D341Med (cell line): Measurements from ENCODE around the gene RASL11A.
A peak's percentile ranks its signal among the peaks of the same experiment; 100 is the strongest.
"Not testable (repeated sequence)": the region's sequence is repeated elsewhere in the genome, so short reads cannot be mapped to it uniquely, and the experiment has no call there.

ENCODE experiments used
- DNase-seq: peaks from one replicate; pipeline ENCODE4 v3.0.0; 2012; ENCODE audit warnings: low spot score

RASL11A gene, protein sequence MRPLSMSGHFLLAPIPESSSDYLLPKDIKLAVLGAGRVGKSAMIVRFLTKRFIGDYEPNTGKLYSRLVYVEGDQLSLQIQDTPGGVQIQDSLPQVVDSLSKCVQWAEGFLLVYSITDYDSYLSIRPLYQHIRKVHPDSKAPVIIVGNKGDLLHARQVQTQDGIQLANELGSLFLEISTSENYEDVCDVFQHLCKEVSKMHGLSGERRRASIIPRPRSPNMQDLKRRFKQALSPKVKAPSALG

DNA sequence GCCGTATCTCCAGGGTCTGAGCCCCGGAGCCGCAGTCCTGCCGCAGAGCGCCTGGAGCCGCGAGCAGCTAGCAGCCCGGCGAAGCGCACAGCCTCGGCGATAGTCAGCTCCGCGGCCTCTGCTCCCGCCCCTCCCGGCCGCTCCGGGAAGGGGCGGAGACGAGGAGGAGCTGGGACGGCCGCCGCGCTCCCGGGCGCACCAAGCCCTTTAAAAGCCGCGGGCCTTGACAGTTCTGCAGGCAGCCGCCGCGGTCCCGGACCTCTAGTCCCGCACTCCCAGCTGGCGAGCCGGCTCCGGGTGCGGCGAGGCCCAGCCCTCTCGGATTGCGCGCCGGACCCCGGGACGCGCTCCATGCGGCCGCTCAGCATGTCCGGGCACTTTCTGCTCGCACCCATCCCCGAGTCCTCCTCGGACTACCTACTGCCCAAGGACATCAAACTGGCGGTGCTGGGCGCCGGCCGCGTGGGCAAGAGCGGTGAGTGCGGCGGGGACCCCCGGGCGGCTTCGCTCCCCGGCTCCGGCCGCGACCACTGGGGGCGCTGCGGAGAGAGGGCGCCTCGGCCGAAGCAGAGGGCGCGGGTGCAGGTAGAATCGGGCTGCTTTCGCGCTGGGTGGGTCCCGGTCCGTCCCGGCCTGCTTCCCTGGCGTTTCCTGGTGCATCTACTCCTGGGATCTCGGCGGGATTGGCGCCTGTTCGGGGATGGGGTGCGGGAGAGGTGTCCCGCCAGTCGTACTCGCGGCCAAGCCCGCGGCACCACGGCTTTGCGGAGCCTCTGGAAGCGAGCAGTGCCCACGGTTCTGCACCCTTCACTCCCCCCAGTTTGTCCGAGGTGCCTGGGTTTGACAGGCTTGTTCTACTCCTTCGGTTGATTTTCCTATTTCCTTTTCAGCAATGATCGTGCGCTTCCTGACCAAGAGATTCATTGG, at the start of gene RASL11A:
Gene RASL11A, plus strand, starts transcription at position 237 of the 927 bp plus-strand sequence. Its CDS starts 115 bp downstream, at position 352.
- DNase-seq = peak; percentile 91

DNA sequence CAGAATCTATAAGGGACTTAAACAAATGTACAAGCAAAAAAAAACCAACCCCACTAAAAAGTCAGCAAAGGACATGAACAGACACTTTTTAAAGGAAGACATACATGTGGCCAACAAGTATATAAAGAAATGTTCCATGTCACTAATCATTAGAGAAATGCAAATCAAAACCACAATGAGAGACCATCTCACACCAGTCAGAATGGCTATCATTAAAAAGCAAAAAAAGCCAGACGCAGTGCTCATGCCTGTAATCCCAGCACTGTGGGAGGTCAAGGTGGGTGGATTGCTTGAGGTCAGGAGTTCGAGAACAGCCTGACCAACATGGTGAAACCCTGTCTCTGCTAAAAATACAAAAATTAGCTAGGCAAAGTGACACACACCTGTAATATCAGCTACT, 48.5 kb upstream of the RASL11A start:
- DNase-seq = not testable (repeated sequence)

DNA sequence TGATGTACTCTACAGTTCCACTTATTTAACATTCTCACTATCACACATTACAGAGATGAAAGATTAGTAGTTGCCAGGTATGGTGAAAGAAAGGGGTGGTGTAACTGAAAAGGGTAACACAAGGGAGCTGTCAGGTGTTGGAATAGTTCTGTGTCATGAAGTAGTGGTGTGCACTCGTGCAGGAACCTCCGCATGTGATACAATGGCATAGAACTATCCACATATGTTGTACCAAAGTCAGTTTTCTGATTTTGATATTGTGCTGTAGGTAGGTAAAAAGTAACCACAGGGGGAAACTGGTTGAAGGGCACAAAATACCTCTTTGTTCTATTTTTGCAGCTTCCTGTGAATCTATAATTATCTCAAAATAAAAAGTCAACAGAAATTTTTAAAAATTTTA, 43.6 kb upstream of the RASL11A start:
- DNase-seq = no peak

DNA sequence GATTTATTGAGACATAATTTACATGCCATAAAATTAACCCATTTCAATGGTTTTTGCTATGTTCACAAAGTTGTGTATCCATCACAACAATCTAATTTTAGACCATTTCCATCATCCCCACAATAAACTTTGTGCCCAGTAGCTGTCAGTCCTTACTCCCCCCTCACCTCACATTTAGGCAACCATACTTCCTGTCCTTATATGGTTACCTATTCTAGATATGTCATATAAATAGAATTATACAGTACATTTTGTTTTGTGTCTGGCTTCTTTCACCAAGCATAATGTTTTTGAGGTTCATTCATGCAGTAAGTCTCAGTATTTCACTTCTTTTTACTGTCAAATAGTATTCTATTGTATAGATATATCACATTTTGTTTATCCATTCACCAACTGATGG, 42.5 kb upstream of the RASL11A start:
- DNase-seq = no peak

DNA sequence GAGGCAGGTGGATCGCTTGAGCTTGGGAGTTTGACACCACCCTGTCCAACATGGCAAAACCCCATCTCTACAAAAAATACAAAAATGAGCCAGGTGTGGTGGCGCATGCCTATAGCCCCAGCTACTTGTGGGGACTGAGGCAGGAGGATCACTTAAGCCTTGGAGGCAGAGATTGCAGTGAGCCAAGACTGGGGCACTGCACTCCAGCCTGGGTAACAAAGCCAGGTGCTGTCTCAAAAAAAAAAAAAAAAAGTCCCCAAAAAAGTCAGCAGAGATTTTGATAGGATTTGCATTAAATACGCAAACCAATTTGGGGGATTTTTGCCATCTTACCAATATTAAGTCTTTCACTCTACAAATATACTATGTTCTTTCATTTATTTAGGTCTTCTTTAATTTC, 41.0 kb upstream of the RASL11A start:
- no peak for DNase-seq

DNA sequence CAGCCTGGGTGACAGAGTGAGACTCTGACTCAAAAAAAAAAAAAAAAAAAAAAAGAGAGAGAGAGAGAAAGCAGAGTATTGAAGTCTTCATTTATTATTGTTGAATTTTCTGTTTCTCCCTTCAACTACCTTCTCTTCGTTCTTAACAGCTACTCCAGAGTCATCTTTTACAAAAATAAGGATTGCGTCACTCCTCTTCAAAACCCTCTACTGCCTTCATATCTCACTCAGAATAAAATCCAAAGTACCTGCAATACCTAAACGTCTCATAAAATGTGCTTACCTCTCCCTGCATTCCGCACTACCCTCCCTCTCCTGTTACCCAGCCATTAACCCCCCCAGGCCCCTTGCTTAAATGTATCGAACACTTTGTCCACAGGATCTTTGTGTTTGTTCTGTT, 36.7 kb upstream of the RASL11A start:
- no peak for DNase-seq

DNA sequence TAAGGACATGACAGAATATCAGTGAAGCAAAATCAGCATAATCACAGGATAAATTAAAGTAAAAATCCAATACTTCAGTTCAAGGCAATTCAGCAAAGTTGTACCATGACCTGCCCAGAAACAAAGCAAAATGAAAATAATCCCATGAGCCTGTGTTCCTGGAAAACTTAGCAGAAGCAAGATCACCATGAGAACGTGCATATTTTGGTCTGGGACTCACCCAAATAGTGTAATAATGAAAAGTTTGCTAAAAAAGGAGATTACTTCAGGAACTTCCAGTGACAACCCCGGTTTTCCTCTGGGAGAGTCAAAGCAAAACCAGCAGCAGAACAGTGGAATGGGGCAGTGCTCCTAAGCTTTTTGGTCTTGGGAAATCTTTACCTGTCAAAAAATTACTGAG, 34.2 kb upstream of the RASL11A start:
- DNase-seq = no peak

DNA sequence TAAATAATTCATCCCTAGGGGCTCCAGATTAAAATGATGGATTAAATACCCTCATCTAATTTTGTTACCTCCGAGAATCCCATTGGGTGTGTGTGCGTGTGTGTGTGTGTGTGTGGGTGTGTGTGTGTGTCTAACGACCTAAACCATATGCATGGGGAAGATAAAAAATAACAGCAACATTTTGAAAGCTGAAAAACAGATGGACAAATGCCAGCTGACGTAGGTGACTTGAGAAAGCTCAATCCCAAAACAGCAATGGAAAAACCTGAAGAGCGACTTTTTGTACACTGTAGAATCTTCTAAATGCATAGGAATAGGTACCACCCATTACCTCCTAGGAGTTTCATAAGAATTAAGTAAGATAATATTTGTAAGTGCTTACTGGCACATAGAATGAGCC, 27.9 kb upstream of the RASL11A start:
- no peak for DNase-seq

DNA sequence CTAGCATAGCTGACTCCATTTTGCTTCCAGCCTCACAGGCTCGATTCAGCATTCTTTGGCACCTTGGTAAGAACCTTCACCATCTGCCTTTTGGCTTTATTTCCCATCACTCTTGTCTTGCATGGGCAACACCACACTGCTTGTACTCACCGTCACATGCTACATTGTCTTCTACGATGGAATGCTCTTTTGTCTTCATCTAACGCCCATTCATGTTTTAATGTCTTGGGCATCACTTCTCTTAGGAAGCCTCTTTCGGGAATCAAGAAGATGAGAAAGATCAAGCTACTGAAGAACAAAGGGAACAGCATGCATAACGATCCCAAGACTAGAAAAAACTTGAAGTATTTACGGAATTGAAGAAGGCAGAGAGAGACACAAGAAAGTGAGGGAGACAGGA, 25.0 kb upstream of the RASL11A start:
- no peak for DNase-seq

DNA sequence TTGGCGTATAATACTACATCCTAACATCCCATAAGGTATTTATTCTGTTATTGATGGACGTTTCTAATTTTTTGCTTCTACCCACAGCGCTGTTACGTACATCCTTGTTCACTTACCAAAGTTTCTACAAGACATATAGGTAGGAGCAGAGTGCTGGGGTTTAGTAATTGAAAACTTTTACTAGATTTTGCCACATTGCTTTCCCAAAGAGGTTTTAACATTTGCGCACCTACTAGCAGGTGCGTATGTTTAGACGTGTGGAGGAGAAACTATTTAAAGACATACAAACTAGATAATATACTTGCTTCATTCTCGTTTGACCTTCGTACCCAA, 19.8 kb upstream of the RASL11A start:
- DNase-seq = no peak

DNA sequence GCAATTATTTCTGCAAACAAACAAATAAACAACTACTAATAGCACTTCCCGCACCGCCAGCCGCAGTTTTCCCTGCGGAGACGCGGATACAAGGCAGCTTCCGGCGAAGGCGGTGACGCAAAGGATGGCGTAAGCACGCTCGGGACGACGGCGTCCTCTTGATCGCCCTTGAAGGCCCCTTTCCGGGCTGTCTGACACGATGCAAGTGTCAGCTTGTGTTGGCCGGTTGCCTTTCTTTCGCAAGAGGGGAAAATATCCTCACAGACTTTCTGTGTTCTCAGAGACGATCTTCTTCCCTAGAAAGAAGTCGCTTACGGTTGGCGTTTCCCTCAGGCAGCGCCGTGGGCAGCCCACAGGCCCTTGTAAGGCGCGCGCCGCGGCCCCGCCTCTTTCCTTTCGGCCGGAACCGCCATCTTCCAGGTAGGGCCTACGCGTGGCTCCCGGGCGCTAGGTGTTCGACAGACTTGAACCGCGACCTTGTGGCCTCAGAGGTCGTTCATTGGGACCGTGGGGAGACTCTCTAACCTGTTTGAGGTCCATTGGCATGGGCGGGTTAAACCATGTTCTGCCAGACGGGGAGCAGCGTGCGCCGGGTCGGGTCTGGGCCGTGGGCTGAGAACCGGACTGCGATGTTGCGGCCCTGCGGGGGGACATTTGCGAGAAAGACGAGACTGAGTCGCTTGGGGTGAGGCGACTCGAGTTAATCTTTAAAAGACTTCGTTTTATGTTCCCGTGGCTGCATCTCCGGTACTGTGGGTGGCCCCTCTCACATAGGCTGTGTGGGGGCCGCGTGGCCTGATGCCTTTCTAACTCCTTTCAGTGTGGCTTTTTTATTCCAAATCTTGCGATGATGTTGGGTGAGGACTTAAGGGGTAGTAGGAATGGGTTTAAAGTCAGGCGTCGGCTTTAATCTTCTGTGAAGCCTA, 19.2 kb upstream of the RASL11A start, which contains the start of gene RPL21:
Gene RPL21, plus strand, starts transcription at position 393 of the 926 bp plus-strand sequence. CDS start 2,219 bp downstream, outside the sequence.
- DNase-seq = peak; percentile 92

DNA sequence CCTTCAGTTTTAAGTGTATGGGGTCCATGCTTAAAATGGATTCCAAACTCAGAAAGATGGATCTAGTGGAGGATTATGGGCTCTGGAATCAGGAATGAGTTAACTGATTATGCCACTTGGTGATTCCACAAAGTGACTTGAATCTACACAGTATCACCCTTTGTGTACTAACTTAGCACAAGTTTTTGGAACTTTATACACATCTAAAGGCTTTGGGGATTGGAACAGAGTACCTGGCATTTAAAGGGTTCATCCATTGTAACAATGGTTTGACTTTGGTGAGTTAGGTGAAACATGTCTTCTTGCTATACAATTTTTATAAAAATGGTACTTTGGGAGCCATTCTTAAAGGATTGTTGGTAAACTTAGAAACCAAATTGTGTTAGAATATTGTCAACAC, 18.2 kb upstream of the RASL11A start:
- no peak for DNase-seq

DNA sequence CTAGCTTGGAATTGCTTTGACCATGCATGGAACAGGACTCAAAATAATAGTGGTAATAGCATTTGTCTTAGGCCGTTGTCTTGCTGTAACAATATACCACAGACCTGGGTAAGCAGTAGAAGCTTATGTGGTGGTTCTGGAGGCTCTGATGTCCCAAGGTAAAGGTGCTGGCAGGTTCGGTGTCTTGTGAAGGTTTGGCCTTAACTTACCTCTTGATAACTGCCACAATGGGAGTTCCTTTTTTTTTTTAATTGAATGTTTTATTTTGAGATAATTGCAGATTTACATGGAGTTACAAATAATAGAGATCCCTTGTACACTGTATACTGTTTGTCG, 13.4 kb upstream of the RASL11A start:
- DNase-seq = no peak

DNA sequence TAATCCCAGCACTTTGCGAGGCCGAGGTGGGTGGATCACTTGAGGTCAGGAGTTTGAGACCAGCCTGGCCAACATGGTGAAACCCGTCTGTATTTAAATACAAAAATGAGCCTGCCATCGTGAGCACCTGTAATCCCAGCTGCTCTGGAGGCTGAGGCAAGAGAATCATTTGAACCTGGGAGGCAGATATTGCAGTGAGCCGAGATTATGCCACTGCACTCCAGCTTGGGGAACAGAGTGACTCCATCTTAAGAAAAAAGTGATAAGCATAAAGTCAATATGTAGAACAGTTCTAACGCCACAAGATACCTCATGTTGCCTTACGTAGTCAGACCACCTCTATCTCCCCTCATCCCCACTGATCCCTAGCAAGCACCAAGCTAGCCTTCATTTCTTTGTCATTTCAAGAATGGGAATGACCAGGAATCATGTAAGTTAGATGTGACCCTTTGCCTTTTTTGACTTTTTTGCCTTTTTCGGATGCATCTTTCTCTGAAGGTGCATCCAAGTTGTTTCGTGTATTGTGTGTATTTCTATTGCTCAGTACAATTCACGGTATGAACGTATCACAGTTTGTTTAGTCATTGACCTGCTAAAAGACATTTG, 12.9 kb upstream of the RASL11A start:
- no peak for DNase-seq

DNA sequence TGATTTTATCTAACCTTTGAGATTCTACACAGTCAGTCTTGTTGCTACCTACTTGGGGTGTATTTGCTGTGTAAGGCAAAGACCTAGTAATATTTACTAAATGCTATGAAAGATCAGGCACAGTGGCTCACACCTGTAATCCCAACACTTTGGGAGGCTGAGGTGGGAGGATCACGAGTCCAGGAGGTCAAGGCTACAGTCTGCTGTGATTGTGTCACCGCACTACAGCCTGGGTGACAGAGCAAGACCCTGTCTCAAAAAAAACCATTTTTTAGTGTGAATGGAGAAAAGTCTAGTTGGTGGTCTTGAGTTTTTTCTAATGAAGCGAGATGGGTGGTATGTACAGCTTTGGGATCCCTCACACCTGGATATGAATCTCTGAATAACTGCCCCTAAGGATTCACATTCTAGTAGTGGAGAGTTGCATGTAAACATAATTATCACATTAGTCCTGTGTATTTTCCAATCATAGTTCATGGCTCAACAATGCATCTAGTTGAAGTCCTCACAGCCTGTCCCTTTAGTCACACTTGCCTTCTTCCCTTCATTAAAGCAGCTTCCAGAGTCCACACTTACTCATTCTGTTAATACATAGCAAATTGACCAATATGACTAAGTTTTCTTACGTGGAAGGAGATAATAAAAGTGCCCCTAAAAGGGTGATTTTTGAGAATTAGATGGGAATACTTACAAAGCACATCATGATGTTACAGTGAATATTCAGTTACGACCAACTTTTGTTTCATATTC, 11.8 kb upstream of the RASL11A start:
- DNase-seq = no peak

DNA sequence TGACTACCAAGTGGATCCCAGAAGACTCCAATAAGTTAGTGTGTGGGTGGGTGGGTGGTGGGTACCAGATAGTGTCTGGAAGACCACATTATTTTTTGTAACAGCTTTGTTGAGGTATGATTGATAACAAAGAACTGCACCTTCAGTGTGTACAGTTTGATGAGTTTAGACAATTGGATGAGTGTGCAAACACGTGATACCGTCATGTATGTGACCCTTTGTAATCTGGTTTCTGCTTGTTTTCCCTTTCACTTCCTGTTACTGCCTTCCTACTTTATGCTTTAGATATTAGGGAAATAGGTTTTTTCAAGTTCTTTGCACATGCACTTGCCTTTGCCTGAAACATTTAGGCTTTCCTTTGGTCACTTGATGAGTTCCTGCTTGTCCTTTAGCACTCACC, 10.8 kb upstream of the RASL11A start:
- no peak for DNase-seq

DNA sequence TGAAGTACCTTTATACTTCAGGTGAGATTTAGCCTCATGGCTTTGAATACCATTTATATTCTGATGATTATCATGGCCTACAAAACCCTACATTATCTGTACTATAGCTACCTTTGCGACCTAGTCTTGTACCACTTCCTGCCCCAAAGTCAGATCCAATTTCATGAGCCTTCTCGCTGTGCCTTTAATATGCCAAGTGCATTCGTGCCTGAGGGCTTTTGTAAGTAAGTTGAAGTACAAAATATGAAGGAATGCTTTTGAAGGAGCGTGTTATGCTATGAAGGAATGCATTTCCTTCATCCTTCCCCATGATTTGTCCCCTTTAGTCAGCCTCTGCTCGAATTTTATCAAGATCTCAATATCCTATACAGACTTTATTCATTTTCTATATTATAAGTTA, 9.2 kb upstream of the RASL11A start:
- DNase-seq = no peak

DNA sequence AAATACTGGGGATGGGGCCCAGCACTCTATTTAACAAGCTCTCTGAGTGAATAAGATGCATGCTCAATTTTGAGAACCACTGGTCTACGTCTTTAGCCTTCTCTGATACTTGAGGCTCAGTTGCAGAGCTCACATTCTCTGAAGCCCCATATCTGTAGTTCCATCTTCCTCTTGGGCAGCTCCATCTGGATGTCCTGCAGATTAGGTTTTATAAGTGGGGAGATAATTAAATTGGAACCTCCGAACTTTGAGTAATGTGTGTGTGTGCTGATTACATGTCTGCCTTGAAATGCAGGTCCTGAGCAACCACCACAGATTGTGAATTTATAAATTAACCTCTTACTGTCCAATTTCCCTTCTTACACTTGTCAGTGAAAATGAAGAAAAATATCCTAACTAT, 7.2 kb upstream of the RASL11A start:
- no peak for DNase-seq

DNA sequence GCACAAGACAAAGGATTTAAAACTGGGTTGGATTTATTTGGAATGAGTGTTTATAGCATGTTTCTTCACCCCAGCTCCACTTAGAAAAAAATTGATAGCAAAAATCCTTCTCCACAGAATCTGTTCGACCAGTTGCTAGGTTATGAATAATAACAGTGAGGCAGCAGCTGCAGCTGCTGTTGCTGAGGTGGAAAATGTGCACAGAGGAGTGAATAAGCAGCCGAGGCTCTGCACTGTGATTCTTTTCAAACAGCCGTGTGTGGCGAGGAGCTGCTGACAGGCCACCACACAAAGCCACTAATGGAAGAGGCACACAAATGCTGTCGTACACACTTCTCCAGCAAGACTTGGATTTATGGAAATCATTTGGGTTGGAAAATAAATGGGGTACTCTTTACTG, 6.4 kb upstream of the RASL11A start:
- no peak for DNase-seq

DNA sequence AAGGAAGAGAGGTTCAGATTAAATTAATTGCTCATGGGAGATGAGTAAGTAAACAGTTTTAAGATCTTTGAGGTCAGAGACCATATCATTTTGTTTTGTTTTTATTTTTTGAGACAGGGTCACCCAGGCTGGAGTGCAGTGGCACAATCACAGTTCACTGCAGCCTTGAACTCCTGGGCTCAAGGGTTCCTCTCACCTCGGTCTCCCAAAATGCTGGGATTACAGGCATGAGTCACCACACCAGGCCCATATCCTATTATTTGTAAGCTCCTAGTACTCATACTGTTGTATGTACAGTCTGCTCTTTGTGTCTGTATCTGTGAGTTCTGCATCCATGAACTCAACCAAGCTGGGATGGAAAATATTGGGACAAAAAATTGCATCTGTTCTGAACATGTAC, 6.0 kb upstream of the RASL11A start:
- no peak for DNase-seq

DNA sequence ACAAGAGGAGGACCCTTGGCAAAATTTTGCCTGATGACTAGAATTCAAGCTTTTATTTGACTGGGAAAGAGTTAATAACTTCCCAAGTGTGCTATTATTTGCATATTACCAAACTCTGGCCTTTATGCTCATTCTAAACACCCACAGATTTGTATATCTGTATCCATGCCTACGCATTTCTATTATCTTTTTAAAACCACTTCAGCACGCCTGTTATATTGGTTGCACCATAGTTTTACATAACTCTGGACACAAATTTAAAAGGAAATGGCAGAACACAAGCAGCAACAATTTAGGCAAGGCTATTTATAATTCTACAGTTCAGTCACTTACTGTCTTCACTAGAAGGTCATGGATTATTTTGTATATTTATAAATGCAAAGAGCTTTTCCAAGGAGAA, 3.7 kb upstream of the RASL11A start:
- no peak for DNase-seq
